ENCODE measurements around the gene GIMAP1.
"Not testable (repeated sequence)": the region's sequence is repeated elsewhere in the genome, so short reads cannot be mapped to it uniquely, and the experiment has no call there.

Gene GIMAP1

DNA sequence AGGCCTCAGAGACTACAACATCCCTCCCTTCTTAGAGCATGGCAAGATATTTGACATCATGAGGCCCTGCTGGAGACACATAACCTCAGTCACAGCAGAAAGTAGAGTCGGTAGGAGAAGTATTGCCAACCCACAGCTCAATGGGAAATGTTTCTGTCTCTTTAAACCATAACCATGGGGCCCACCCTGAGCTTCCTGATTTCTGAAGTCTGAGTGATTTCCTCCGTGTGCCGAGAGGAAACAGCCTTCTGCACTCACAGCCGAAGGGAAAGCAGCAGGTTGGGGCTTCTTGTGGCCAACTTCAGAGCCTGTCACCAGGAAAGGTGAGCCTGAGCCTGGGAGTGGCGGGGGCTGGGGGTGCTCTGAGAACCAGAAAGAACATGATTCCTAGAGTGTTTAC lies at the start of gene GIMAP1:
TSS of gene GIMAP1 (plus strand) at position 246 of the 400 bp plus-strand sequence. CDS start 2,435 bp downstream, outside the sequence.
- no peak within 1 kb of the TSS for H3K4me3 ChIP-seq (ENCODE audit: low read length)
- DNase-seq (ENCODE audit: low read depth): no peak
- TF ChIP-seq, protein P1, sequence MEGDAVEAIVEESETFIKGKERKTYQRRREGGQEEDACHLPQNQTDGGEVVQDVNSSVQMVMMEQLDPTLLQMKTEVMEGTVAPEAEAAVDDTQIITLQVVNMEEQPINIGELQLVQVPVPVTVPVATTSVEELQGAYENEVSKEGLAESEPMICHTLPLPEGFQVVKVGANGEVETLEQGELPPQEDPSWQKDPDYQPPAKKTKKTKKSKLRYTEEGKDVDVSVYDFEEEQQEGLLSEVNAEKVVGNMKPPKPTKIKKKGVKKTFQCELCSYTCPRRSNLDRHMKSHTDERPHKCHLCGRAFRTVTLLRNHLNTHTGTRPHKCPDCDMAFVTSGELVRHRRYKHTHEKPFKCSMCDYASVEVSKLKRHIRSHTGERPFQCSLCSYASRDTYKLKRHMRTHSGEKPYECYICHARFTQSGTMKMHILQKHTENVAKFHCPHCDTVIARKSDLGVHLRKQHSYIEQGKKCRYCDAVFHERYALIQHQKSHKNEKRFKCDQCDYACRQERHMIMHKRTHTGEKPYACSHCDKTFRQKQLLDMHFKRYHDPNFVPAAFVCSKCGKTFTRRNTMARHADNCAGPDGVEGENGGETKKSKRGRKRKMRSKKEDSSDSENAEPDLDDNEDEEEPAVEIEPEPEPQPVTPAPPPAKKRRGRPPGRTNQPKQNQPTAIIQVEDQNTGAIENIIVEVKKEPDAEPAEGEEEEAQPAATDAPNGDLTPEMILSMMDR (conservative IDR thresholded peaks at IDR 0.05; ENCODE audit: low read length): no peak

DNA sequence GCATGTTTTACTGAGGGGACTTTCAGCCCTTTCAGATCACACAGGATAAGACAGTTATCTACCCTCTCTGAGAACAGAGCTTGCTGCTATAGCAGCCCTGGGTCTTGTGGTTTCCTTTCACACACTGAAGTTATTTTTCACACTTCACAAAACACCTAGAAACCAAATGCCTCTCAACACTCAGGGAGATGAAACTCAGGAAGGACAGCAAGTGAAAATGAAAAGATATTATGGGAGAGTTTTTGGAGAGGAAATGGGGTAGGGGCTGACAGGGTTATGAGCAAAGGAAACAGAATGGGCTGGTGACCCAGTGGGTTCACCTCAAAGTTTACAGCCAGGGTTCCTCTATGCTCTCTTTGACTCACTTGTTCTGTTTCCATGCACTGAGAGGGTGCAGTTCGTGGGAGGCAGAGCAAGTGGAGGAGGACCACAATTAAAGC lies 47.9 kb upstream of the GIMAP1 start:
- TF ChIP-seq, protein P1 (conservative IDR thresholded peaks at IDR 0.05; ENCODE audit: low read length): no peak
- no peak overlapping the region for H3K4me3 ChIP-seq (ENCODE audit: low read length)
- DNase-seq (ENCODE audit: low read depth): no peak

DNA sequence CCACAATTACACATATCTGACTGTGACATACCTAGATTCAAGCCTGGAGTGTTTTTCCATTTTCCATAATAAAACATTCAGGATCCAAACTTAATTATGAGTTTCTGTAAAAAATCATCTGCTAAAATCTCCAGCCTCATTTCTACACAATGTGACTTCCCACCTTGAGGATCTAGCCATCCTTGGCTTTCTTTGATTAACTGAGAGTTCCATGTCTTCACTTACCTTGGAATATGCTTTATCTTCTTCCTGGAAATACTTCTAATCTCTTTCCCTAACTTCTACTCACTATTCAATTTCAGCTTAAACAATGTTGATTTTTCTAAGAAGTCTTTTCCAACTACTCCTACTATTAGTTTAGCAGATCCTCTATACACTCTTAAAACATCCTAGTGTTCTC lies 47.4 kb upstream of the GIMAP1 start:
- no peak overlapping the region for H3K4me3 ChIP-seq (ENCODE audit: low read length)
- DNase-seq (ENCODE audit: low read depth): no peak
- TF ChIP-seq, protein P1 (conservative IDR thresholded peaks at IDR 0.05; ENCODE audit: low read length): no peak

DNA sequence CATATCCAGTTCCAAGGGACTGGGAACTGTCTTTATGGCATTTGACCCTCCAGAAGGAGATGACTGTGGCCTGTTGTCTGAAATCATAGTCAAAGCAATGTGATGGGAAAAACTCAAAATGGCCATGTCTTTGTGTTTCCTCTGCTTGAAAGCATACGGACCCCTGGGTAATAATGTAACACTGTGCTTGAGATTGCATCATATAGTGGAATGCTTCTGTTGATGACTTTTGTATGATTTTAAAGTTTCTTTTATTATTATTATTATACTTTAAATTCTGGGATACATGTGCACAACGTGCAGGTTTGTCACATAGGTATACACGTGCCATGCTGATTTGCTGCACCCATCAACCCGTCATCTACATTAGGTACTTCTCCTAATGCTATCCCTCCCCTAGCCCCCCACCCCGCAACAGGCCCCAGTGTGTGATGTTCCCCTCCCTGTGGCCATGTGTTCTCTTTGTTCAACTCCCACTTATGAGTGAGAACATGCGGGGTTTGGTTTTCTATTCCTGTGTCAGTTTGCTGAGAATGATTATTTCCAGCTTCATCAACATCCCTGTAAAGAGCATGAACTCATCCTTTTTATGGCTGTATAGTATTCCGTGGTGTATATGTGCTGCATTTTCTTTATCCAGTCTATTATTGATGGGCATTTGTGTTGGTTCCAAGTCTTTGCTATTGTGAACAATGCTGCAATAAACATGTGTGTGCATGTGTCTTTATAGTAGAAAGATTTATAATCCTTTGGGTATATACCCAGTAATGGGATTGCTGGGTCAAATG lies 44.4 kb upstream of the GIMAP1 start:
- DNase-seq (ENCODE audit: low read depth); H3K4me3 ChIP-seq (ENCODE audit: low read length): not testable (repeated sequence)

DNA sequence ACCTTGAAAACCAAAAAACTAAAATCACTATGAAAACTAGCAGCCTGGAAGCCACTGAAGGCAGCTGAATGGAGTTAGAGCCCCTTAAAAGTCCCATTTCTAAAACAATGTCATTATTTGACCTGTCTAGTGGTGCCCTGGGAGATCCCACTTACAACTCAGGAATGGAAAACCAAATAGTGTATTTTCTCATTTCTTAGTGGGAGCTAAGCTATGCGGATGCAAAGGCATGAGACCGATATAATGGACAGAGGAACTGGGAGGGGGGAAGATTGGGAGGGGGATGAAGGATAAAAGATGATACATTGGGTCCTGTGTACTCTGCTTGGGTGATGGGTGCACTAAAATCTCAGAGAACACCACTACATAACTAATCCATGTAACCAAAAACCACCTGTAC lies 40.7 kb upstream of the GIMAP1 start:
- DNase-seq (ENCODE audit: low read depth): no peak
- H3K4me3 ChIP-seq (ENCODE audit: low read length): no peak overlapping the region
- TF ChIP-seq, protein P1 (conservative IDR thresholded peaks at IDR 0.05; ENCODE audit: low read length): no peak

DNA sequence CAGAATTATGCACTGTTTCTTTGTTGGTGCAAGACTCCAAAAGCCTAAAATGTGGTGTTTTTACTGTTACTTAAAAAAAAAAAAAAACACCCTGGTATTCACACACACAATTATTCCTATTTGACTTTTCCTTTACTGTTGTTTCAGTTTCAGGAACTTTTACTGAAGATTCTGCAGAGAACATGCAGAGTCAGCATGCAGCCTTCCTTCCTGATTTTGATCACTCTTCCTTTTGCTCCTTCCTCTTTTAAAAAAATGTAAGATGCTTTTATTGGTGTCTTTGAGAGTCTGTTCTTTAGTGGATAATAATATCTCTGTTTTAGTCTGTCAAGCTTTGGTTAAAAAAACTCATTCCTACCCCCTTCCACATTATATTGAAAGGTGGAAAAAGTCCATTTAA lies 40.1 kb upstream of the GIMAP1 start:
- not testable (repeated sequence) for H3K4me3 ChIP-seq (ENCODE audit: low read length); DNase-seq (ENCODE audit: low read depth)

DNA sequence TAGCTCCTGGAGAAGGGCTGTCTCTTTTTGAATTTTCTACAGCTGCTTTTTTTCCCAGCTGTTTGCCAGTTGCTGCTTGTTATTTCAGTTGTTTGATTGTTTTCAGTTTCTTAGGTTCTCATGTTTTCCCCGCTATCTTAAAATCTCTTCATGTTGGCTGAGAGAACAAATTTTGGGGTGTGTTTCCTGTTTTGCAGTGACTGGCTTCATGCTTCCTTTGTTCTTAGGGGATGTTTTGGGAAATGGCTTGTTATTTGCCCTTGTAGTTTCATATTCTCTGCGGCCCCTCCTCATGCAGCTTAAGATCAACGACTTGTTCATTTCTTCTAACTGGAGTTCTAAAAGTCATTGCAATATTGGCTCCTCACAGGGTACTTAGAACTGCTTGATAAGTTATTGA lies 39.6 kb upstream of the GIMAP1 start:
- H3K4me3 ChIP-seq (ENCODE audit: low read length); DNase-seq (ENCODE audit: low read depth): not testable (repeated sequence)

DNA sequence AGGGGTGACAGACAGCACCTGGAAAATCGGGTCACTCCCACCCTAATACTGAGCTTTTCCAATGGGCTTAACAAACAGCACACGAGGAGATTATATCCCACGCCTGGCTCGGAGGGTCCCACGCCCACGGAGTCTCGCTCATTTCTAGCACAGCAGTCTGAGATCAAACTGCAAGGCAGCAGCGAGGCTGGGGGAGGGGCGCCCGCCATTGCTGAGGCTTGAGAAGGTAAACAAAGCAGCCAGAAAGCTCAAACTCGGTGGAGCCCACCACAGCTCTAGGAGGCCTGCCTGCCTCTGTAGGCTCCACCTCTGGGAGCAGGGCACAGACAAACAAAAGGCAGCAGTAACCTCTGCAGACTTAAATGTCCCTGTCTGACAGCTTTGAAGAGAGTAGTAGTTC lies 37.8 kb upstream of the GIMAP1 start:
- H3K4me3 ChIP-seq (ENCODE audit: low read length); DNase-seq (ENCODE audit: low read depth): not testable (repeated sequence)

DNA sequence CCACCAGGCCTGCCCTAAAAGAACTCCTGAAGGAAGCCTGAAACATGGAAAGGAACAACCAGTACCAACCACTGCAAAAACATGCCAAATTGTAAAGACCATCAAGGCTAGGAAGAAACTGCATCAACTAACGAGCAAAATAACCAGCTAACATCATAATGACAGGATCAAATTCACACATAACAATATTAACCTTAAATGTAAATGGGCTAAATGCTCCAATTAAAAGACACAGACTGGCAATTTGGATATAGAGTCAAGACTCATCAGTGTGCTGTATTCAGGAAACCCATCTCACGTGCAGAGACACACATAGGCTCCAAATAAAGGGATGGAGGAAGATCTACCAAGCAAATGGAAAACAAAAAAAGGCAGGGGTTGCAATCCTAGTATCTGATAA lies 36.0 kb upstream of the GIMAP1 start:
- not testable (repeated sequence) for H3K4me3 ChIP-seq (ENCODE audit: low read length); DNase-seq (ENCODE audit: low read depth)
